H1 (cell line): ENCODE measurements around the gene AGAP1. TPM values are rescaled to one million over a fixed set of nuclear protein-coding genes. Genes with fewer than 3 reads are reported as not detected.

ENCODE experiments used
- CTCF ChIA-PET: fragments of 300-600 bp; sonication (Branson Sonifier 250); formaldehyde crosslinking; loops from one replicate; lab custom pipeline; 2021; ENCODE audit not compliant: partially characterized antibody; lab: Charles Lee
- POLR2A ChIA-PET: fragments of 300-600 bp; sonication (Branson Sonifier 250); formaldehyde crosslinking; loops from one replicate; lab custom pipeline; 2021; ENCODE audit warnings: inconsistent platforms; ENCODE audit not compliant: partially characterized antibody; lab: Charles Lee
- DNase-seq, 2 experiments: peaks; one replicate each; pipeline versions ENCODE4 v3.0.0 to v3.0.0-alpha.2; 2010 to 2022; ENCODE audit warnings: low spot score in 2 of 2, low read depth in 1 of 2, mixed read lengths in 1 of 2
- FAIRE-seq: peaks from 2 replicates; lab custom pipeline; 2011; peaks lifted over from hg19 to GRCh38; lab: Jason Lieb, UNC
- H2AFZ ChIP-seq: 2 replicates; pipeline ENCODE4 v1.8.1; 2012; ENCODE audit warnings: low read length, inconsistent platforms
- H2AK5ac ChIP-seq: 2 replicates; pipeline ENCODE4 v1.6.1; 2013; ENCODE audit warnings: low read depth, low read length
- H2BK120ac ChIP-seq: replicated peaks from 2 replicates; pipeline ENCODE3; 2013; ENCODE audit warnings: low read depth, low read length, inconsistent platforms
- H2BK12ac ChIP-seq: 2 replicates; pipeline ENCODE4 v1.6.1; 2013; ENCODE audit warnings: low read depth, low read length
- H2BK15ac ChIP-seq: 2 replicates; pipeline ENCODE4 v1.6.1; 2013; ENCODE audit warnings: low read length
- H2BK20ac ChIP-seq: 2 replicates; pipeline ENCODE4 v1.6.1; 2013; ENCODE audit warnings: low read length
- H2BK5ac ChIP-seq: 2 replicates; pipeline ENCODE4 v1.6.1; 2013; ENCODE audit warnings: low read depth, low read length
- H3K14ac ChIP-seq: 2 replicates; pipeline ENCODE4 v1.6.1; 2013; ENCODE audit warnings: inconsistent platforms; ENCODE audit not compliant: insufficient read length
- H3K18ac ChIP-seq: 2 replicates; pipeline ENCODE4 v1.6.1; 2013; ENCODE audit warnings: low read length; ENCODE audit errors: extremely low read depth
- H3K23ac ChIP-seq: 2 replicates; pipeline ENCODE4 v1.6.1; 2013; ENCODE audit warnings: inconsistent platforms; ENCODE audit not compliant: insufficient read length
- H3K23me2 ChIP-seq: 2 replicates; pipeline ENCODE4 v1.6.1; 2013; ENCODE audit warnings: low read depth, low read length
- H3K27ac ChIP-seq: 2 replicates; pipeline ENCODE4 v1.6.1; 2011; ENCODE audit warnings: low read depth, low read length, inconsistent platforms
- H3K27me3 ChIP-seq, 4 experiments: replicated peaks in 1 of 4; 1 replicate in 1 of 4; 2 replicates in 3 of 4; pipeline versions ENCODE4 v1.6.1 to v1.8.1; 2011 to 2013; ENCODE audit warnings: low read length in 3 of 4, mild to moderate bottlenecking in 3 of 4, inconsistent platforms in 2 of 4, mixed read lengths in 2 of 4, moderate library complexity in 1 of 4; ENCODE audit not compliant: control insufficient read depth in 3 of 4, insufficient read depth in 3 of 4; ENCODE audit errors: extremely low read depth in 1 of 4
- H3K36me3 ChIP-seq, 4 experiments: 2 replicates each; pipeline versions ENCODE4 v1.6.1 to v1.8.1; 2011 to 2013; ENCODE audit warnings: mild to moderate bottlenecking in 4 of 4, low read length in 3 of 4, moderate library complexity in 2 of 4, control low read depth in 1 of 4, inconsistent platforms in 1 of 4; ENCODE audit not compliant: insufficient read depth in 4 of 4, control insufficient read depth in 2 of 4
- H3K4ac ChIP-seq: replicated peaks from 2 replicates; pipeline ENCODE3; 2013; ENCODE audit warnings: low read length, low read depth, mixed read lengths, inconsistent platforms; ENCODE audit not compliant: insufficient read length
- H3K4me1 ChIP-seq, 4 experiments: replicated peaks in 1 of 4; 1 replicate in 1 of 4; 2 replicates in 3 of 4; pipeline versions ENCODE4 v1.6.1 to v1.8.1; 2011 to 2013; ENCODE audit warnings: low read length in 3 of 4, inconsistent platforms in 2 of 4, mixed read lengths in 1 of 4; ENCODE audit not compliant: insufficient read depth in 4 of 4, control insufficient read depth in 3 of 4
- H3K4me2 ChIP-seq, 2 experiments: 2 replicates each; pipeline versions ENCODE4 v1.6.1 to v1.8.1; 2011 to 2013; ENCODE audit warnings: low read depth in 2 of 2, low read length in 2 of 2, control low read depth in 1 of 2, inconsistent platforms in 1 of 2, mild to moderate bottlenecking in 1 of 2; ENCODE audit not compliant: insufficient read depth in 1 of 2
- H3K4me3 ChIP-seq, 4 experiments: fragments of 200-600, 300-600 bp in 1 of 4; sonication (generic), shearing (Covaris generic), sonication (Bioruptor Twin) in 1 of 4; 2 replicates each; pipeline versions ENCODE4 v1.5.1 to v1.8.1; 2011 to 2016; ENCODE audit warnings: low read length in 4 of 4, low read depth in 3 of 4, control low read depth in 2 of 4, inconsistent platforms in 2 of 4, mild to moderate bottlenecking in 2 of 4, mixed read lengths in 1 of 4, moderate library complexity in 1 of 4; ENCODE audit not compliant: insufficient read depth in 2 of 4; ENCODE audit errors: extremely low read depth in 1 of 4
- H3K56ac ChIP-seq: replicated peaks from 2 replicates; pipeline ENCODE3; 2013; ENCODE audit warnings: low read depth, mild to moderate bottlenecking, mixed read lengths, low read length, inconsistent platforms; ENCODE audit not compliant: insufficient read length
- H3K79me1 ChIP-seq: 2 replicates; pipeline ENCODE4 v1.6.1; 2013; ENCODE audit warnings: low read depth, low read length, control low read depth
- H3K79me2 ChIP-seq, 2 experiments: 2 replicates each; pipeline versions ENCODE4 v1.6.1 to v1.8.1; 2012 to 2013; ENCODE audit warnings: low read length in 2 of 2, mild to moderate bottlenecking in 2 of 2, inconsistent platforms in 1 of 2; ENCODE audit not compliant: insufficient read depth in 2 of 2, control insufficient read depth in 1 of 2
- H3K9ac ChIP-seq, 4 experiments: replicated peaks in 1 of 4; 1 replicate in 1 of 4; 2 replicates in 3 of 4; pipeline versions ENCODE4 v1.6.1 to v1.8.1; 2011 to 2013; ENCODE audit warnings: low read depth in 3 of 4, low read length in 3 of 4, control low read depth in 2 of 4, mild to moderate bottlenecking in 2 of 4, moderate library complexity in 2 of 4, inconsistent platforms in 1 of 4; ENCODE audit errors: extremely low read depth in 1 of 4
- H3K9me3 ChIP-seq, 2 experiments: 2 replicates each; pipeline versions ENCODE4 v1.6.1 to v1.8.1; 2012 to 2013; ENCODE audit warnings: mild to moderate bottlenecking in 2 of 2, moderate library complexity in 2 of 2, control low read depth in 1 of 2, inconsistent platforms in 1 of 2, low read depth in 1 of 2, low read length in 1 of 2, mixed read lengths in 1 of 2; ENCODE audit not compliant: insufficient read depth in 2 of 2
- H4K20me1 ChIP-seq, 2 experiments: replicated peaks in 1 of 2; 2 replicates each; pipeline versions ENCODE3 to v1.8.1; 2011 to 2013; ENCODE audit warnings: inconsistent platforms in 2 of 2, low read length in 2 of 2, mild to moderate bottlenecking in 1 of 2; ENCODE audit not compliant: insufficient read depth in 2 of 2, control insufficient read depth in 1 of 2
- H4K5ac ChIP-seq: 2 replicates; pipeline ENCODE4 v1.6.1; 2013; ENCODE audit warnings: low read length, low read depth, mixed read lengths, inconsistent platforms; ENCODE audit not compliant: insufficient read length
- H4K8ac ChIP-seq: 2 replicates; pipeline ENCODE4 v1.8.0; 2013; ENCODE audit warnings: mild to moderate bottlenecking, moderate library complexity, low read length, inconsistent platforms; ENCODE audit not compliant: insufficient read depth; ENCODE audit errors: extremely low read depth
- H4K91ac ChIP-seq: replicated peaks from 2 replicates; pipeline ENCODE3; 2013; ENCODE audit warnings: low read length, mixed read lengths, inconsistent platforms; ENCODE audit not compliant: insufficient read length
- GTF2F1 ChIP-seq: IDR thresholded peaks from 2 replicates; pipeline ENCODE4 v1.6.1; 2012; ENCODE audit warnings: low read depth, low read length, improper control_type of control experiment, borderline replicate concordance
- JUN ChIP-seq: IDR thresholded peaks from 2 replicates; pipeline ENCODE4 v1.6.1; 2011; ENCODE audit warnings: low read depth, mild to moderate bottlenecking, improper control_type of control experiment, low read length
- KDM5A ChIP-seq: fragments of 200-600 bp; IDR thresholded peaks from 2 replicates; pipeline ENCODE4 v1.7.1; 2012; ENCODE audit warnings: mild to moderate bottlenecking, low read length, inconsistent platforms, mixed read lengths
- POU5F1 ChIP-seq: IDR thresholded peaks from 2 replicates; pipeline ENCODE4 v1.6.1; 2011; ENCODE audit warnings: low read depth, mild to moderate bottlenecking, low read length, moderate library complexity
- SRF ChIP-seq: IDR thresholded peaks from 2 replicates; pipeline ENCODE4 v1.6.1; 2011; ENCODE audit warnings: mild to moderate bottlenecking, low read depth, low read length, moderate library complexity
- TEAD4 ChIP-seq: IDR thresholded peaks from 2 replicates; pipeline ENCODE4 v1.6.1; 2012; ENCODE audit warnings: low read depth, low read length, inconsistent platforms, mixed read lengths
- WGBS, 2 experiments: shearing (Covaris generic) in 1 of 2; methylation state at CpG; one replicate each; pipeline versions ENCODE4 v1.1.6 to v1.1.7; 2013 to 2015; ENCODE audit warnings: low lambda C conversion rate in 2 of 2, mixed read lengths in 2 of 2, inconsistent platforms in 1 of 2, low coverage in 1 of 2, missing lambda C conversion rate in 1 of 2; ENCODE audit not compliant: insufficient replicate concordance in 2 of 2, insufficient coverage in 1 of 2, insufficient read length in 1 of 2; ENCODE audit errors: extremely low coverage in 1 of 2, missing lambda C conversion rate in 1 of 2; 5-methylcytosine and 5-hydroxymethylcytosine counted together
- polyA plus RNA-seq, 7 experiments: library from polyadenylated mRNA; depleted of rRNA in 3 of 7; stranded (reverse) in 5 of 7; unstranded in 2 of 7; fragments of >200 nt in 5 of 7; fragments of 200-250 nt in 2 of 7; gene quantifications; 1 replicate in 5 of 7; 2 replicates in 1 of 7; 4 replicates in 1 of 7; pipeline versions ENCODE4 v1.2.1 to v1.2.3, GENCODE V29; 2011 to 2013; ENCODE audit warnings: missing spikeins in 2 of 7, mixed read lengths in 2 of 7
- total RNA-seq: library from RNA; stranded (reverse); fragmentation: NEBNext Ultra II Directional; extraction: Animal tissue kit (Norgen Biotek cat#: 25700); gene quantifications from 2 replicates; pipeline ENCODE4 v1.2.1, GENCODE V29; 2021
- TF ChIP-seq, protein P1 (sequence below): IDR thresholded peaks from 2 replicates; pipeline ENCODE4 v1.6.1; 2011; ENCODE audit warnings: low read length, improper control_type of control experiment
- TF ChIP-seq, protein P2 (sequence below): IDR thresholded peaks from 2 replicates; pipeline ENCODE4 v1.6.1; 2011; ENCODE audit warnings: low read depth, mild to moderate bottlenecking, low read length; ENCODE audit not compliant: insufficient read depth
- TF ChIP-seq, protein P3 (sequence below), 3 experiments: IDR thresholded peaks; 1 replicate in 2 of 3; 2 replicates in 1 of 3; pipeline versions ENCODE4 v1.5.1 to v1.6.1; 2011; ENCODE audit warnings: low read length in 3 of 3, mild to moderate bottlenecking in 3 of 3, inconsistent platforms in 2 of 3, low read depth in 1 of 3, moderate library complexity in 1 of 3; ENCODE audit not compliant: insufficient read depth in 1 of 3; ENCODE audit errors: control extremely low read depth in 1 of 3

AGAP1 gene
- total and polyA plus RNA-seq, 2 of the 8 experiments (the other 6 are each of a cell fraction or from before 2014, with no cell fraction given) = 18.1 to 39.4 TPM

DNA sequence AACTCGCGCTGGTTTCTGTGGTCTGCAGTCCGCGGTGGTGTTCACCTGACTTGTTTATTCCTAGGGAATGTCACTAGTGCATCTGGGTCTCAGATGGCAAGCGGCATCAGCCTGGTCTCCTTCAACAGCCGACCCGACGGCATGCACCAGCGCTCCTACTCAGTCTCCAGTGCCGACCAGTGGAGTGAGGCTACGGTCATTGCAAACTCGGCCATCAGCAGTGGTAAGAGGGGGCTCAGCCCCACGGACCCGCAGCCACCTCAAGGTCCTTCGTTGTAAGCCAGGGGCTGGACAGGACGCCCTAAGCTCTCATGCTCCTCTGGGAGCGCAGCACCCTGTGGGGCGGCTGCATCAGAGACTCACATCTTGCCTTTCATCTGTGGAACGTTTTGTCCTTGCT, 436.9 kb downstream of the AGAP1 start:
- Histone ChIP-seq H3K4ac (no peak overlapping the region), H3K56ac (no peak overlapping the region), H3K27me3 (no peaks in the 10 kb centered on the region), H2BK12ac (no peak overlapping the region), H3K9ac (no peak overlapping the region), H4K5ac (no peak overlapping the region), H3K36me3 (peaks cover 0 to 4% (median under 1%) of the 10 kb centered on the region in 4 experiments; a peak in 2 of 8 replicates), H3K9me3 (peaks cover 0 to under 1% of the 10 kb centered on the region in 2 experiments; a peak in 1 of 4 replicates), H3K79me1 (no peaks in the 10 kb centered on the region), H4K91ac (no peak overlapping the region), H2BK15ac (no peak overlapping the region), H4K20me1 (no peaks in the 10 kb centered on the region), H2AK5ac (no peak overlapping the region), H4K8ac (peak overlapping the region; percentile 11; the same call in 1 of the 2 replicates), H3K23me2 (no peaks in the 10 kb centered on the region), H3K23ac (no peak overlapping the region), H3K14ac (no peak overlapping the region), H3K79me2 (no peaks in the 10 kb centered on the region), H2BK5ac (no peak overlapping the region), H3K27ac (no peak overlapping the region), H3K4me3 (no peak overlapping the region), H3K4me1 (peaks cover 0 to 2% (median 0%) of the 10 kb centered on the region in 4 experiments; a peak in 2 of 7 replicates), H2AFZ (no peak overlapping the region), H2BK120ac (no peak overlapping the region), H3K18ac (no peak overlapping the region), H3K4me2 (no peak overlapping the region), H2BK20ac (no peak overlapping the region)
- WGBS, 2 experiments = 90% methylated on average over 19 of the region's 19 CpGs; no CpG with 5 or more reads in 1 of the 2 experiments
- POLR2A ChIA-PET = no interaction called here
- CTCF ChIA-PET = interaction anchor here (0.8 to 7.8 kb wide), 4 partner anchors 26 to 249 kb away, joined by 3 to 87 read pairs (median 4); no protein-coding TSS in a partner anchor
- DNase-seq (no peak), FAIRE-seq (no peak)
- TF ChIP-seq SRF = no peak
- no peak for TF ChIP-seq JUN
- no peak for TF ChIP-seq KDM5A
- TF ChIP-seq, protein P1, sequence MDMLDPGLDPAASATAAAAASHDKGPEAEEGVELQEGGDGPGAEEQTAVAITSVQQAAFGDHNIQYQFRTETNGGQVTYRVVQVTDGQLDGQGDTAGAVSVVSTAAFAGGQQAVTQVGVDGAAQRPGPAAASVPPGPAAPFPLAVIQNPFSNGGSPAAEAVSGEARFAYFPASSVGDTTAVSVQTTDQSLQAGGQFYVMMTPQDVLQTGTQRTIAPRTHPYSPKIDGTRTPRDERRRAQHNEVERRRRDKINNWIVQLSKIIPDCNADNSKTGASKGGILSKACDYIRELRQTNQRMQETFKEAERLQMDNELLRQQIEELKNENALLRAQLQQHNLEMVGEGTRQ = no peak
- TF ChIP-seq, protein P2, sequence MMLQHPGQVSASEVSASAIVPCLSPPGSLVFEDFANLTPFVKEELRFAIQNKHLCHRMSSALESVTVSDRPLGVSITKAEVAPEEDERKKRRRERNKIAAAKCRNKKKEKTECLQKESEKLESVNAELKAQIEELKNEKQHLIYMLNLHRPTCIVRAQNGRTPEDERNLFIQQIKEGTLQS = no peak
- TF ChIP-seq GTF2F1 = no peak
- no peak for TF ChIP-seq POU5F1
- TF ChIP-seq, protein P3, sequence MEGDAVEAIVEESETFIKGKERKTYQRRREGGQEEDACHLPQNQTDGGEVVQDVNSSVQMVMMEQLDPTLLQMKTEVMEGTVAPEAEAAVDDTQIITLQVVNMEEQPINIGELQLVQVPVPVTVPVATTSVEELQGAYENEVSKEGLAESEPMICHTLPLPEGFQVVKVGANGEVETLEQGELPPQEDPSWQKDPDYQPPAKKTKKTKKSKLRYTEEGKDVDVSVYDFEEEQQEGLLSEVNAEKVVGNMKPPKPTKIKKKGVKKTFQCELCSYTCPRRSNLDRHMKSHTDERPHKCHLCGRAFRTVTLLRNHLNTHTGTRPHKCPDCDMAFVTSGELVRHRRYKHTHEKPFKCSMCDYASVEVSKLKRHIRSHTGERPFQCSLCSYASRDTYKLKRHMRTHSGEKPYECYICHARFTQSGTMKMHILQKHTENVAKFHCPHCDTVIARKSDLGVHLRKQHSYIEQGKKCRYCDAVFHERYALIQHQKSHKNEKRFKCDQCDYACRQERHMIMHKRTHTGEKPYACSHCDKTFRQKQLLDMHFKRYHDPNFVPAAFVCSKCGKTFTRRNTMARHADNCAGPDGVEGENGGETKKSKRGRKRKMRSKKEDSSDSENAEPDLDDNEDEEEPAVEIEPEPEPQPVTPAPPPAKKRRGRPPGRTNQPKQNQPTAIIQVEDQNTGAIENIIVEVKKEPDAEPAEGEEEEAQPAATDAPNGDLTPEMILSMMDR (IDR thresholded peaks at IDR 0.05; ENCODE audit: control extremely low read depth in 1 of 3, insufficient read depth in 1 of 3, low read depth in 1 of 3, low read length in 3 of 3) = no peak
- TF ChIP-seq TEAD4 = no peak
